ENCODE data around the gene VSX2.

Gene VSX2

GRCh38 chr14:74245292-74245691 lies 6.0 kb downstream of the VSX2 start:
- no peak for DNase-seq (ENCODE audit: low read depth)
- no peak for TF ChIP-seq CTCF (conservative IDR thresholded peaks at IDR 0.05; ENCODE audit: low read depth, low read length)
- H3K4me3 ChIP-seq (ENCODE audit: low read depth, low read length), result no peak overlapping the region

- no peak for DNase-seq (ENCODE audit: low read depth)
- TF ChIP-seq CTCF (conservative IDR thresholded peaks at IDR 0.05; ENCODE audit: low read depth, low read length), result no peak
- H3K4me3 ChIP-seq (ENCODE audit: low read depth, low read length), result no peak overlapping the region
Observed at GRCh38 chr14:74246542-74246941, 7.3 kb downstream of the VSX2 start.

DNA sequence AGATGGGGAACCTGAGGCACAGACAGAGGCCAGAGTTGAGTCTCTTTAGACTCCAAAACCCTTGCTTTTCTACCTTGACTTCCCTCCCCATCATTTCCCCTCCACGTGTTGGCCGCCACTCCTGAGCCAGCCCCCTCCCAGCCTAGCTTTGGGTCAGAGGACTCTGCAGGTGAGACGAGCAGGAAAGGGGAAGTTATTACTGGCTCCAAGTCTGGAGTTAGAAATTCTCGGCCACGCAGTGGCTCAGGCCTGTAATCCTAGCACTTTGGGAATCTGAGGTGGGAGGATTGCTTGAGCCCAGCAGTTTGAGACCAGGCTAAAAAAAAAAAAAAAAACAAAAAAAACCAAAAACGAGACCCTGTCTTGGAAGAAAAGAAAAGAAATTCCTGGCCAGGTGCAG lies 8.8 kb downstream of the VSX2 start:
- no peak for DNase-seq (ENCODE audit: low read depth)
- TF ChIP-seq CTCF (conservative IDR thresholded peaks at IDR 0.05; ENCODE audit: low read depth, low read length), result no peak
- H3K4me3 ChIP-seq (ENCODE audit: low read depth, low read length), result no peak overlapping the region

- DNase-seq (ENCODE audit: low read depth), result no peak
- H3K4me3 ChIP-seq (ENCODE audit: low read depth, low read length), result no peak overlapping the region
- TF ChIP-seq CTCF (conservative IDR thresholded peaks at IDR 0.05; ENCODE audit: low read depth, low read length), result no peak
Observed at GRCh38 chr14:74249433-74250375, 10.5 kb downstream of the VSX2 start.

DNA sequence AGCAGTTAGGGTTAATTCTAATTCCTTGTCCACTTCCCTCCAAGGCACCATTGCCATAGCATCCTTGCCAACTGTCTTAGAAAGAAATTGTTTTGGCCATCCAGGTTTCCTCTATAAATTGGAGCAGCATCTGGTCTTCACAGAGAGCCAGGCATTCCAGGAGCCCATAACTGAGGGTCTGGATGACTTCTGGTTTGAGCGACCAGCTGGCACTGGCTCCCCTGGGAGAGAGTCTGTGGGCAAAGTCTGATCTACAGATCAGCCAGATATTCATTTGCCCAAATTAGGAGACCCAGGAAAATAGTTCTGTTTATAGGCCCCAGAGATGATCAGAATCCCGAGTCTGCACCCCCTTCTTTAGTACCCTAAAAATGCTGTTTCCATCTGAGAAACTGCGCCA lies 16.0 kb downstream of the VSX2 start:
- H3K4me3 ChIP-seq (ENCODE audit: low read depth, low read length), result no peak overlapping the region
- no peak for DNase-seq (ENCODE audit: low read depth)

GRCh38 chr14:74257078-74257940 lies 18.1 kb downstream of the VSX2 start:
- H3K4me3 ChIP-seq (ENCODE audit: low read depth, low read length), result peak overlapping the region; percentile 60
- DNase-seq (ENCODE audit: low read depth), result peak; percentile 16
- TF ChIP-seq CTCF (conservative IDR thresholded peaks at IDR 0.05; ENCODE audit: low read depth, low read length), result peak; percentile 56

More for the DNA sequence above, 16.0 kb downstream of the VSX2 start:
- TF ChIP-seq CTCF (conservative IDR thresholded peaks at IDR 0.05; ENCODE audit: low read depth, low read length), result no peak

Data from choroid plexus epithelial cell (primary cell).